Smooth muscle cell (in vitro differentiated cells): ENCODE data around the gene LRP1B. TPM values are rescaled to one million over a fixed set of nuclear protein-coding genes. Genes with fewer than 3 reads are reported as not detected.

Experiments
- DNase-seq: peaks from one replicate; lab custom pipeline; 2025; ENCODE audit not compliant: unreplicated experiment; lab: John Stamatoyannopoulos, UW
- H2AFZ ChIP-seq: fragments of 200-600 bp; sonication (generic); 2 replicates; pipeline ENCODE4 v1.6.0; 2016; ENCODE audit warnings: antibody characterized with exemption, low read depth, mild to moderate bottlenecking
- H3F3A ChIP-seq: fragments of 200-600 bp; sonication (generic); 2 replicates; pipeline ENCODE4 v1.6.0; 2017; ENCODE audit warnings: antibody characterized with exemption, low read depth
- H3K27ac ChIP-seq: fragments of 200-600 bp; sonication (generic); 2 replicates; pipeline ENCODE4 v1.5.1; 2016; ENCODE audit warnings: low read depth, mild to moderate bottlenecking
- H3K27me3 ChIP-seq: fragments of 200-600 bp; sonication (generic); 2 replicates; pipeline ENCODE4 v1.6.1; 2016; ENCODE audit warnings: low read depth, mild to moderate bottlenecking
- H3K36me3 ChIP-seq: fragments of 200-600 bp; sonication (generic); 2 replicates; pipeline ENCODE4 v1.5.1; 2016; ENCODE audit warnings: low read depth
- H3K4me1 ChIP-seq: fragments of 200-600 bp; sonication (generic); 2 replicates; pipeline ENCODE4 v1.5.1; 2016; ENCODE audit warnings: low read depth
- H3K4me2 ChIP-seq: fragments of 200-600 bp; sonication (generic); 2 replicates; pipeline ENCODE4 v1.6.0; 2016; ENCODE audit warnings: mild to moderate bottlenecking
- H3K4me3 ChIP-seq: fragments of 200-600 bp; sonication (generic); 2 replicates; pipeline ENCODE4 v1.5.1; 2016; ENCODE audit warnings: mild to moderate bottlenecking
- H3K79me2 ChIP-seq: fragments of 200-600 bp; sonication (generic); 2 replicates; pipeline ENCODE4 v1.6.0; 2016; ENCODE audit warnings: low read depth, mild to moderate bottlenecking
- H3K9ac ChIP-seq: fragments of 200-600 bp; sonication (generic); 2 replicates; pipeline ENCODE4 v1.6.0; 2016; ENCODE audit warnings: low read depth
- H3K9me3 ChIP-seq: fragments of 200-600 bp; sonication (generic); replicated peaks from 2 replicates; pipeline ENCODE4 v1.5.1; 2016; ENCODE audit warnings: low read depth
- H4K20me1 ChIP-seq: fragments of 200-600 bp; sonication (generic); 2 replicates; pipeline ENCODE4 v1.6.0; 2016; ENCODE audit warnings: low read depth
- WGBS: methylation state at CpG from one replicate; pipeline ENCODE4 v1.1.7; 2016; ENCODE audit warnings: low lambda C conversion rate; 5-methylcytosine and 5-hydroxymethylcytosine counted together
- polyA plus RNA-seq: library from polyadenylated mRNA; unstranded; fragments of >200 nt; fragmentation: Nextera tagmentation; extraction: Ambion mirVana; gene quantifications from 2 replicates; pipeline ENCODE4 v1.2.1, GENCODE V29; 2016
- total RNA-seq: library from RNA; depleted of rRNA; stranded (reverse); fragments of >200 nt; gene quantifications from 2 replicates; pipeline ENCODE4 v1.2.3, GENCODE V29; 2014
- TF ChIP-seq, protein P1 (sequence below): fragments of 200-600 bp; sonication (generic); IDR thresholded peaks from 2 replicates; pipeline ENCODE4 v1.5.1; 2017; ENCODE audit warnings: borderline replicate concordance, mild to moderate bottlenecking, antibody characterized with exemption; ENCODE audit not compliant: insufficient read depth, poor library complexity, severe bottlenecking

LRP1B gene
- total and polyA plus RNA-seq, 2 experiments from 2014 or later, result 0.08 to 2.9 TPM

DNA sequence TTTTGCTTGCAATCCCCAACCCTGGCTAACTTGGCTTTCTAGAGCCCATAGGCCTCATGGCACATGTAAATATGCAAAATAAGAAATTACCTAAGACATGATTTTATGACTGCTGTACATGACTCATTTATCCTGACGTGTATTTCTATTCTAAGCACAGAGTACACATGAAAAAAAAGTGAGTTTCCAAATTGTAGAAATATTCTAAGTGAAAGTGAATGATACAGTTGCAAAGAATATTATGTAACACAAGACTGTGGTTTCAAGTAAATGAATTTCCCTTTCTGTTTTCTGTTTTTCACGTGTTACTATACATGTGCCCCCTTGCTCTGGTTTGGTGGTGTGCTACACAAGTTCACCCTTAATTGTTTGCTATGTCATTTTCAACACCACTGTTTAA, 162.4 kb downstream of the LRP1B start:
- DNase-seq, result no peak
- H4K20me1 ChIP-seq, result no peaks in the 10 kb centered on the region
- H3K27ac ChIP-seq, result no peak overlapping the region
- 48% methylated on average over 2 of the region's 2 CpGs for WGBS
- no peak overlapping the region for H3K4me3 ChIP-seq
- H3K9ac ChIP-seq, result no peak overlapping the region
- TF ChIP-seq, protein P1, sequence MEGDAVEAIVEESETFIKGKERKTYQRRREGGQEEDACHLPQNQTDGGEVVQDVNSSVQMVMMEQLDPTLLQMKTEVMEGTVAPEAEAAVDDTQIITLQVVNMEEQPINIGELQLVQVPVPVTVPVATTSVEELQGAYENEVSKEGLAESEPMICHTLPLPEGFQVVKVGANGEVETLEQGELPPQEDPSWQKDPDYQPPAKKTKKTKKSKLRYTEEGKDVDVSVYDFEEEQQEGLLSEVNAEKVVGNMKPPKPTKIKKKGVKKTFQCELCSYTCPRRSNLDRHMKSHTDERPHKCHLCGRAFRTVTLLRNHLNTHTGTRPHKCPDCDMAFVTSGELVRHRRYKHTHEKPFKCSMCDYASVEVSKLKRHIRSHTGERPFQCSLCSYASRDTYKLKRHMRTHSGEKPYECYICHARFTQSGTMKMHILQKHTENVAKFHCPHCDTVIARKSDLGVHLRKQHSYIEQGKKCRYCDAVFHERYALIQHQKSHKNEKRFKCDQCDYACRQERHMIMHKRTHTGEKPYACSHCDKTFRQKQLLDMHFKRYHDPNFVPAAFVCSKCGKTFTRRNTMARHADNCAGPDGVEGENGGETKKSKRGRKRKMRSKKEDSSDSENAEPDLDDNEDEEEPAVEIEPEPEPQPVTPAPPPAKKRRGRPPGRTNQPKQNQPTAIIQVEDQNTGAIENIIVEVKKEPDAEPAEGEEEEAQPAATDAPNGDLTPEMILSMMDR, result no peak
- H3K4me2 ChIP-seq, result no peak overlapping the region
- H3K4me1 ChIP-seq, result no peaks in the 10 kb centered on the region
- no peaks in the 10 kb centered on the region for H3K36me3 ChIP-seq
- H3F3A ChIP-seq, result no peaks in the 10 kb centered on the region
- H2AFZ ChIP-seq, result no peak overlapping the region
- H3K79me2 ChIP-seq, result no peaks in the 10 kb centered on the region
- H3K27me3 ChIP-seq, result no peaks in the 10 kb centered on the region
- H3K9me3 ChIP-seq, result no peaks in the 10 kb centered on the region

DNA sequence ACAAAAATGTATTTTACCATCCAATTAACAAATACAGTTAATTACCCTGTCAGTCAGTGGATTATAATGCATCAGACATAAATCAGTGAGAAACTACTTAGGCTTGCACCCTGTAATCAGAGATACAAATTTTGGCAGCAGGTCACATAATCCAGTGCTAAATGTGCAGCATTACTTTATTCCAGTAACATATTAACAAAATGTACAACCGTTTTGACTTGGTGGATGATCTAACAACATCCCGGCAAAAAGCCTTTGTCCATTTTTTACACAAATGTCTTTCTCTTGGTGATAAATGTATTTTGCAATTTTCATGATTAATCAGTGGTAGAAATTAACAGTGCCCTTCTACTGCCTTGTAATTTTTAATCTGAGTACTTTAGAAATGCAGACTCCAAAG, 162.8 kb downstream of the LRP1B start:
- no peaks in the 10 kb centered on the region for H3K79me2 ChIP-seq
- H3K4me3 ChIP-seq, result no peak overlapping the region
- H4K20me1 ChIP-seq, result no peaks in the 10 kb centered on the region
- H3K4me1 ChIP-seq, result no peaks in the 10 kb centered on the region
- no peaks in the 10 kb centered on the region for H3K27me3 ChIP-seq
- H3K27ac ChIP-seq, result no peak overlapping the region
- 94% methylated on average over 2 of the region's 2 CpGs for WGBS
- TF ChIP-seq, protein P1, result no peak
- H3K36me3 ChIP-seq, result no peaks in the 10 kb centered on the region
- no peak overlapping the region for H3K4me2 ChIP-seq
- H3K9ac ChIP-seq, result no peak overlapping the region
- H3F3A ChIP-seq, result no peaks in the 10 kb centered on the region
- no peaks in the 10 kb centered on the region for H3K9me3 ChIP-seq
- no peak for DNase-seq
- H2AFZ ChIP-seq, result no peak overlapping the region

DNA sequence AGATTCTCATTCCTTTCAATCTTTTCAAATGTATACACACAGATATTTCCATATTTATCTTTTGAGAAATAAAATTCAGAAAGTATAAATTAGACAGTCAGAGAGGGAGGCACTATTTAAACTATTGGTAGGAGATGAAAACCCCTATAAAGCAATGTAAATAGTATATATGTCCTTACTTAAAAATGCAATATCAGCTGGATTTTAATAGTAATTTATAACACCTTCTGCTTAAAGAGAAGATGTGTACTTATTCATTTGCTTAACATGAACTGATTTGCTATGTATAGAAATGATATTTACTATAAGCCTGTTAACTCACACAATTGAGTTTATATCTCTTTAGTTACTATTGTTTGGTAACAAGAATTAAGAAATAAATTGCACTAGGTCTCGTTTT, 163.3 kb downstream of the LRP1B start:
- H3K4me1 ChIP-seq, result no peaks in the 10 kb centered on the region
- H3K9me3 ChIP-seq, result no peaks in the 10 kb centered on the region
- no peaks in the 10 kb centered on the region for H3F3A ChIP-seq
- H3K36me3 ChIP-seq, result no peaks in the 10 kb centered on the region
- no peaks in the 10 kb centered on the region for H3K27me3 ChIP-seq
- TF ChIP-seq, protein P1, result no peak
- 67% methylated on average over 1 of the region's 1 CpG for WGBS
- DNase-seq, result no peak
- H3K4me3 ChIP-seq, result no peak overlapping the region
- H3K27ac ChIP-seq, result no peak overlapping the region
- H3K9ac ChIP-seq, result no peak overlapping the region
- H3K4me2 ChIP-seq, result no peak overlapping the region
- H3K79me2 ChIP-seq, result no peaks in the 10 kb centered on the region
- H2AFZ ChIP-seq, result no peak overlapping the region
- H4K20me1 ChIP-seq, result no peaks in the 10 kb centered on the region

DNA sequence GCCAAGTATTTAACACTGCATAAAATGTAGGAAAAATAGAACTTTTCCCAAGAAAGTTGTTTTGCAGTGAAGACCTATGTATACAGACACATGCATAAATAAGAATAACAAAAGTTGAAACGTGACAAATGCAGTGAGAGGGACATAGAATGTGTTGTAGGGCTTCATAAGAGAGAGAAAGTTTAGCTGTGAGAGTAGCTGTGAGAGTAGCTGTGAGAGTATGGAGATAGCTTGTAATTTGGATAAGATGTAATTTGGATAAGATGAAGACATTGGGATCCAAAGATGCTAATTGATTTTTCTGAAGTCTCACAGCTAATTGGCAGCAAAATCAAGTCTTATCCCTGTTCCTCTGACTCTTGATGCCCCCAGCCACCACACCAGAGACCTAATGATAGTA, 170.9 kb downstream of the LRP1B start:
- TF ChIP-seq, protein P1, result no peak
- Histone ChIP-seq H3K27me3 (no peaks in the 10 kb centered on the region), H3K27ac (no peak overlapping the region), H3K79me2 (no peaks in the 10 kb centered on the region), H3K4me1 (no peaks in the 10 kb centered on the region), H2AFZ (no peak overlapping the region), H3K36me3 (no peaks in the 10 kb centered on the region), H3F3A (no peaks in the 10 kb centered on the region), H4K20me1 (no peaks in the 10 kb centered on the region), H3K4me3 (no peak overlapping the region), H3K4me2 (no peak overlapping the region), H3K9ac (no peak overlapping the region), H3K9me3 (no peaks in the 10 kb centered on the region)
- WGBS, result 37% methylated on average over 1 of the region's 1 CpG
- DNase-seq, result no peak
